HG03095 (cell line): ENCODE results near the gene CHIA.

Source experiments
- ATAC-seq: cut with Tn5 transposase; IDR thresholded peaks from one replicate; pipeline ENCODE4 v1.9.1; 2021; ENCODE audit warnings: moderate library complexity; ENCODE audit not compliant: unreplicated experiment

CHIA gene

GRCh38 chr1:111361761-111362160, 71.1 kb downstream of the CHIA start:
- no peak for ATAC-seq

- ATAC-seq = no peak
Observed at GRCh38 chr1:111364690-111365089, 74.0 kb downstream of the CHIA start.

GRCh38 chr1:111366256-111366655, 75.6 kb downstream of the CHIA start:
- ATAC-seq = no peak

GRCh38 chr1:111369177-111369576, 78.5 kb downstream of the CHIA start:
- no peak for ATAC-seq

- no peak for ATAC-seq
Observed at GRCh38 chr1:111369645-111370044, 79.0 kb downstream of the CHIA start.
